ENCODE results near the gene UFC1. TPM values are rescaled to one million over a fixed set of nuclear protein-coding genes. Genes with fewer than 3 reads are reported as not detected.

Gene UFC1
- polyA plus RNA-seq, 1 donor: 91.5 TPM

GRCh38 chr1:161137881-161138280, 15.9 kb upstream of the UFC1 start:
- no peak for DNase-seq

GRCh38 chr1:161138431-161138830, 15.3 kb upstream of the UFC1 start:
- no peak for DNase-seq

- peak; percentile 53 for DNase-seq
These were observed 14.0 kb upstream of the UFC1 start for GRCh38 chr1:161139766-161140165.

- no peak for DNase-seq
These were observed 12.9 kb upstream of the UFC1 start for GRCh38 chr1:161140755-161141400.

GRCh38 chr1:161145832-161146231, 7.9 kb upstream of the UFC1 start:
- no peak for DNase-seq

GRCh38 chr1:161153176-161153575, 602 bp upstream of the UFC1 start:
- no peak for DNase-seq

- DNase-seq: no peak
These were observed 4.1 kb downstream of the UFC1 start for GRCh38 chr1:161157867-161158266.

GRCh38 chr1:161158316-161159010, 4.7 kb downstream of the UFC1 start:
- DNase-seq: no peak

GRCh38 chr1:161159087-161159912, 5.5 kb downstream of the UFC1 start, which contains the start of gene USP21:
USP21 (plus strand) TSS chr1:161159500; CDS start chr1:161160641, 1,141 bp downstream.
- DNase-seq: peak; percentile 94

GRCh38 chr1:161159913-161160243, 6.1 kb downstream of the UFC1 start:
- DNase-seq: no peak

GRCh38 chr1:161160671-161161145, 6.9 kb downstream of the UFC1 start:
- no peak for DNase-seq

- DNase-seq: no peak
These were observed 7.9 kb downstream of the UFC1 start for GRCh38 chr1:161161652-161162051.

- no peak for DNase-seq
These were observed 8.3 kb downstream of the UFC1 start for GRCh38 chr1:161162052-161162451.

- DNase-seq: no peak
These were observed 9.0 kb downstream of the UFC1 start for GRCh38 chr1:161162806-161163205.

GRCh38 chr1:161163793-161164192, 10.0 kb downstream of the UFC1 start:
- DNase-seq: no peak

- no peak for DNase-seq
These were observed 11.3 kb downstream of the UFC1 start for GRCh38 chr1:161164901-161165610.

GRCh38 chr1:161165742-161166668, 12.2 kb downstream of the UFC1 start, which contains the start of gene PPOX:
PPOX (plus strand) TSS chr1:161166426; CDS start chr1:161166848, 422 bp downstream.
- DNase-seq: peak; percentile 96

- DNase-seq: no peak
These were observed 13.1 kb downstream of the UFC1 start for GRCh38 chr1:161166669-161167548.

GRCh38 chr1:161168906-161169305, 15.1 kb downstream of the UFC1 start:
- DNase-seq: no peak

GRCh38 chr1:161171191-161171590, 17.4 kb downstream of the UFC1 start:
- DNase-seq: no peak
